HG02870 (cell line): ENCODE measurements around the gene CYB5R2.

Source experiments
- ATAC-seq: cut with Tn5 transposase; IDR thresholded peaks from one replicate; pipeline ENCODE4 v1.9.1; 2021; ENCODE audit warnings: mild to moderate bottlenecking, moderate library complexity; ENCODE audit not compliant: unreplicated experiment

Gene CYB5R2

DNA sequence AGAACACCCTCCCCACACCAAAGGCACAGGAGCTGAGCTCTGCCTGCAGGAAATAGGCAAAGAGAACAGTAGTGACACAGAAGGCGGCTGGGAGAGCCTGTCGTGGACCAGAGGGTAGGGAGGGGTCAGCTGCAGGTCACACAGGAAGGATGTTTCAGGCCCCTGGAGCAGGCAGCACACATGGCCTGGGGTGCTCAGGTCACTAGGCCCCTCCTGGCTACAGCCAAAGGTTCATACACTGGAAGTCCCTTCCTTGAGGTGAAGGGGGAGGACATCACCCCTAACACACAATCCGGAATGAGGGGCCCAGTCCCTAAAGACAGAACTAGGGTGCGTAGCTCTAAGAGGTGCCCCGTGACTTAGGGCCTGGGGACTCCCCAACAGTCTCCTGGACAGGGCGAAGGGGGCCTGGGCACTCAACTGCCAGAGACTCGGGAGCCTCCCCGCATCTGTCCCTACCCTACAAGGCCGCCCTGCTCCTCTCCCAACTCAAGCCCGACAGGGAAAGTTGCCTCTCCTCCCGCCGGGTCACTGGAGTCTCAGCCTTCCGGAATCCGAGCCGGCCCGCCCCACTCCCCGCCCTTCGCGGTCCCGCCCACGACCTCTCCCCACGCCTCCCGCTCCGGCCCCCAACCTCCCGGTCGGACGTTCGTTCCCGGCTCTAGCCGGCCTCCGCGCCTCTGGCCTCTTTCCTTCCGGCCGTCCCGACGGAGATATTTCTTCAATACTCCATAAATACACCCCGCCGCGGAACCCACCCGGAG is at the start of gene CYB5R2:
CYB5R2 (minus strand) TSS at position 541 of the 764 bp plus-strand sequence. CDS start 675 bp downstream, outside the sequence.
- peak; percentile 27 for ATAC-seq

DNA sequence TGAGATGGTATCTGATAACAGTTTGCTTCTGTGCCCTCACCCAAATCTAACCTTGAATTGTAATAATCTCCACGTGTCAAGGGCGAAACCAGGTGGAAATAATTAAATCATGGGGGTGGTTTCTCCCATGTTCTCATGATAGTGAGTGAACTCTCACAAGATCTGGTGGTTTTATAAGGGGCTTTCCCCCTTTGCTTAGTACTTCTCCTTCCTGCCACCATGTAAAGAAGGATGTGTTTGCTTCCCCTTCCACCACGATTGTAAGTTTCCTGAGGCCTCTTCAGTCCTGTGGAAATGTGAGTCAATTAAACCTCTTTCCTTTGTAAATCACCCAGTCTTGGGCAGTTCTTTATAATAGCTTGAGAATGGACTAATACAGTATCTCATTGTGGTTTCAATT is 41.5 kb upstream of the CYB5R2 start:
- ATAC-seq, result no peak

- no peak for ATAC-seq
Measured at GRCh38 chr11:7706377-7706776, 33.1 kb upstream of the CYB5R2 start, which contains the start of gene OVCH2. Gene OVCH2, minus strand, starts transcription at chr11:7706477. Its CDS starts 83 bp downstream, at chr11:7706394.

- no peak for ATAC-seq
Measured at GRCh38 chr11:7703740-7704139, 30.4 kb upstream of the CYB5R2 start.

DNA sequence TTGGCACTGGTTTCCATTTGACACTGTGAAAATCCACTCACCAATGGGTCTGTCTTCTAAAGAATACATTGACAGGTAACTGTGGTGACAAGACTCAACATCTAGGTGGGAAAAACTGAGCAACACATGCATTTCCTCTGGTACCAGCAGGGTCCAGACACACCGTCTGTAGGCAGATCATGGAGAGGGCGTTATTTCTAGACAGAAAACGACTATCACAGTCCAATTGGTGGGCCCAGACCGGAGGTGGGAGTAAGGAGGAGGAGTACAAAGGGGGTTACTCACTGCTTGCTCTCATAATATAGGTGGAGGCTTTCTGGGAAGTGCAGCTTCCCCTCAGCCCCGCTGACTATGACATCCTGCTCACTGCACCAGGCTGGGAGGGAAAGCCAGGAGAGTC is 23.1 kb upstream of the CYB5R2 start:
- ATAC-seq, result no peak

DNA sequence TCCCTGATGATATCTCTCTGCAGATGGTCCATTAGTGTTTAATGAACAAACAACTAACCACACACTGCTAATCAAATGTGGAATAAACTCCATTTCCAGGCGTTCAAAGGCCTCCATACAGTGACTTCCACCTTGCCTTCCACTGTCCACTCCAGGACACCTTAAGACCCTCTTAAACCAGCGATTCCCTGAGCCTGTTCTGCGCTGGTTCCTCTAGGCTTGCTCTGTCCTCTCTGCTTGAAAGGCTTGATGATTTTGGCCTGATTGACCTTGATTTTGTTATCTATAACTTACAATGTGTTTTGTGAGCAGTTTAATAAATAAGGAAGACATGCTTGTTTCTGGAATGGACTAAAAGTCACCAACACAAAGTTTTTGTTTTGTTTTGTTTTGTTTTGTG is 20.9 kb upstream of the CYB5R2 start:
- ATAC-seq, result no peak

GRCh38 chr11:7692426-7692825 is 19.1 kb upstream of the CYB5R2 start:
- ATAC-seq, result no peak

GRCh38 chr11:7691759-7692350 is 18.6 kb upstream of the CYB5R2 start:
- no peak for ATAC-seq

GRCh38 chr11:7690648-7691047 is 17.3 kb upstream of the CYB5R2 start:
- peak; percentile 68 for ATAC-seq

GRCh38 chr11:7689239-7689638 is 15.9 kb upstream of the CYB5R2 start:
- ATAC-seq, result no peak

DNA sequence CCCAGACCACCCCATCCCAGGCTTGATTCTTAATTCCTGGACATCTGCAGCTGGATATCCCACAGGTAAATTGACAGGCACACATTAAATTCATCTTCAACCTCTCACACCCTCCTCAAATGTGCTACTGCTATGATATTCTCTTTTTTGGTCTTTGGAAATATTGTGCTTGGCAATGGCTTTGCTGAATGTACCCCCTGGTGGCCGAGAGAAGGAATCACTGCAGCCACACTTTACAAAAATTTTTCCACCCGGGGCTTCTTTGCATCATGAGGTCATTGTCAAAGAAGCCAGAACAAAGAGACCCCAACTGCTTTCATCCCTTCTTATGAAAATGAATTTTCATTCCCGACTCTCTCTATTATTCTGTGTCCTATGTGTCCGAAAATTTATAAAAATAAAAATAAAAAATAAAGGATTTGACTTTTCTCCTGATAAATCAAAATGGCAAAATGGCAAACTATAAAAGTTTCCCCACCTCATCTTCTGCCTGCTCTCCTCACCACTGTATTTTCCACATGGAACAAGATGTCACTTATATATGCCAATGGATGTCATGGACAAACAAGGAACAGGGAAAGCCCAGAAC is 15.0 kb upstream of the CYB5R2 start:
- ATAC-seq, result peak; percentile 65

DNA sequence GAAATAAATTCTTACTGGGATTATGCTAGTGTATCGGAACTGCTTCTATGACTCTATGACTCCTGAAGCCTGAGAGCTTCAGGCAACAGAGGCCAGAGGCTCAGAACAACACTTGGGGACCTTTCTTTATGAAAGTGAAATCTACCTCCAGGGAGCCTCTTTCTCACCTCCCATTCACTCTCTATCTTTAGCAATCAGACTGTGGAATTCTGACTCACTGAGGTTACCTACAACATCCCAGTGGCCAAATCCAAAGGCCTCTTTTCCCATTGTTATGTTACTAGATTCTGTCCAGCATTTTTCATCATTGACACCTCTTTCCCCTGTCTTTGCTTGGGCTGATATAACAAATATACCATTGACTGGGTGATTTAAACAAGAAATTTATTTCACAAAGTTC is 14.1 kb upstream of the CYB5R2 start:
- no peak for ATAC-seq

DNA sequence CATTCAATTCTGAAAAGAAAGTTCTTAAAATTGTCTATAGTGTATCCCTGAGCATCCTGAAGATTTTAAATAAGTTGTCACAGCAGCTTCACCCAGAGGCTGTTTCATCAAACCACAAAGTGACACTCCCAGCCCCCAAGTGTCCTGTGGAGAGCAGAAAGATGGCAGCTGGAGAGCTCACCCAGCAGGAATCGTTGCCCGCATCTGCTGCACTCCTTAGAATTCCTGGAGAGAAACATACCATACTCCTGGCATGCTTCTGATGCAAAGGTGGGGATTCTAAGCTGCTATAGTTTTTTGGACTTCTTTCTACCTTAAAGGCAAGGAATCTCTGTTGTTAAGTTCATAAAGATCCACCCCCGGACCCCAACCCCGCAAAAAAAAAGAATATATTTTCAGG is 13.5 kb upstream of the CYB5R2 start:
- ATAC-seq, result no peak

- ATAC-seq, result no peak
Measured at GRCh38 chr11:7683571-7683970, 10.3 kb upstream of the CYB5R2 start.

DNA sequence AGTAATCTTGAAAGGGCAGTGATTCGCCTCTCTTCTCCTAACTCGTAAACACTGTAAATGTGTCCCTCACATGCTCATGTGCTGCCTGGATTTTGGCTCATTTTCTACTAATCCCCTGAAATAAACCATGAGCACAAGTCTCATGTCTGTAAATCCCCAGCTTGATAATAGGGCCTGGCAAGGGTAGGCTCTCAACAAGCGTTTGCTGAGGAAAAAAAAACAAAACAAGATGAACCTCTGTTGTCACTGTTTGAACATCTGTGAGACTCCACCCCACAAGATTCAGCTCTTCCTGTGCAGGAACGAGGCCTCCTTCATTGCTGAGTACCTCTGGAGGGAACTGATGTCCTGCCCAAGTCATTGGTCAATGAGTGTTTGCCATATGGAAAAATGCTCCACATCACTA is 4.5 kb upstream of the CYB5R2 start:
- no peak for ATAC-seq

DNA sequence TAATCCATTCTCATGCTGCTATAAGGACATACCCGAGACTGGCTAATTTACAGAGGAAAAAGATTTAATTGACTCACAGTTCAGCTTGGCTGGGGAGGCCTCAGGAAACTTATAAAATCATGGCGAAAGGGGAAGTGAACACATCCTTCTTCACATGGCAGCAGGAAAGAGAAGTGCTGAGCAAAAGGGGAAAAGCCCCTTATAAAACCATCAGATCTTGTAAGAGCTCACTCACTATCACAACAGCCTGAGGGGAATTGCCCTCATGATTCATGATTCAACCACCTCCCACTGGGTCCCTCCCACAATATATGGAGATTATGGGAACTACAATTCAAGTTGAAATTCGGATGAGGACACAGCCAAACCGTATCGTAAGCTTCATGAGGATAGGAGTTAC is 3.8 kb upstream of the CYB5R2 start:
- no peak for ATAC-seq

DNA sequence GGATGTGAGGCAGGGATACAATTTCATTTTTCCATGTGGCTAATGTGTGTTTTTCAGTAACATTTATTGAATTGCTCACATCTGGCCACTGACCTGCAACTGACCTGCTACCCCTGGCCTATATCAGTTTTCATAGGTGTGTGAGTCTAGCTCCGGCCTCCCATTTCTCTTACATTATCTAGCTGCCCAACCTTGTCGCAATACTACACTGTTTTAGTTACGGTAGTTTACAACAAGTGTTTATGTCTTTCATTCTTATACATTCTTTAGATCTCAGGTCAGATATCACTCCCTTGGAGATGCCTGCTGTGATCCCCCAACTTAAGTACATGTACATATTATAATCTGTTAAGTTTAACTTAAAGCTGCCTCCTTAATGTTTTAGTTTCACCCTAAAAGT is 2.3 kb upstream of the CYB5R2 start:
- ATAC-seq, result no peak

GRCh38 chr11:7673724-7674434 is 579 bp upstream of the CYB5R2 start:
- peak; percentile 5 for ATAC-seq

GRCh38 chr11:7672276-7672959 is 882 bp downstream of the CYB5R2 start:
- peak; percentile 15 for ATAC-seq

- ATAC-seq, result peak; percentile 69
Measured at GRCh38 chr11:7671347-7672215, 1.7 kb downstream of the CYB5R2 start.
